Activated CD4-positive, CD25-positive, alpha-beta regulatory T cell (primary cell): ENCODE data around the gene SYT10.
"Not testable (repeated sequence)": the region's sequence is repeated elsewhere in the genome, so short reads cannot be mapped to it uniquely, and the experiment has no call there.

Experiments used
- DNase-seq, 4 experiments: peaks; one replicate each; lab custom pipeline; 2025; lab: John Stamatoyannopoulos, UW

Gene SYT10, protein sequence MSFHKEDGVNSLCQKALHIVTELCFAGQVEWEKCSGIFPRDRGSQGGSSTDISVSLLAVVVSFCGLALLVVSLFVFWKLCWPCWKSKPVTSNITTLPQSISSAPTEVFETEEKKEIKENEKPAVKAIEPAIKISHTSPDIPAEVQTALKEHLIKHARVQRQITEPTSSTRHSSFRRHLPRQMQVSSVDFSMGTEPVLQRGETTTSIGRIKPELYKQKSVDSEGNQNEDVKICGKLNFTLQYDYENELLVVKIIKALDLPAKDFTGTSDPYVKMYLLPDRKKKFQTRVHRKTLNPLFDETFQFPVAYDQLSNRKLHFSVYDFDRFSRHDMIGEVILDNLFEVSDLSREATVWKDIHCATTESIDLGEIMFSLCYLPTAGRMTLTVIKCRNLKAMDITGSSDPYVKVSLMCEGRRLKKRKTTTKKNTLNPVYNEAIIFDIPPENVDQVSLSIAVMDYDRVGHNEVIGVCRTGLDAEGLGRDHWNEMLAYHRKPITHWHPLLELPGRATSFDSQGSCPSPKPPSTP

DNA sequence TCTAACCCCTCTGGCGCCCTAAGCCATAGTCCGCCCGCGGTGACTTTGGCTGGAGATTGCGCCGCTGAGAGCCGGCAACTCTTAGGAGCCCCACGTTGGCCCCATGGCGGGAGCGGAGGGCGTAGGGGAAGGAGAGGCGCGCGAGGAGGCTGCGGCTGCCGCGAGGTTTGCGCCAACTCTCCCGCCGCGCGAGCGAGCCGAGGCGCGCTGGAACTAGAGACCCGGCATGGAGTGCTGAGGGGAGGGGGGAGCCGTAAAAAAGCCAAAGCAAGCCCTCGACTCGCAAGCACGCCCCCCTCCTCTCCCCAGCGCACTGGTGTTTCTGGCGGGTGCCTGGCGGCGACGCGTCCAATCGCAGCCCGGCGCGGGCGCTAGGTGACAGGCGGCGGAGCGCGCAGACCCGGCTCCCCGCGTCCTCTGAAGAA is at the start of gene SYT10:
SYT10 (minus strand) TSS at position 233 of the 425 bp plus-strand sequence. CDS start 297 bp downstream, outside the sequence.
- DNase-seq: no peak

DNA sequence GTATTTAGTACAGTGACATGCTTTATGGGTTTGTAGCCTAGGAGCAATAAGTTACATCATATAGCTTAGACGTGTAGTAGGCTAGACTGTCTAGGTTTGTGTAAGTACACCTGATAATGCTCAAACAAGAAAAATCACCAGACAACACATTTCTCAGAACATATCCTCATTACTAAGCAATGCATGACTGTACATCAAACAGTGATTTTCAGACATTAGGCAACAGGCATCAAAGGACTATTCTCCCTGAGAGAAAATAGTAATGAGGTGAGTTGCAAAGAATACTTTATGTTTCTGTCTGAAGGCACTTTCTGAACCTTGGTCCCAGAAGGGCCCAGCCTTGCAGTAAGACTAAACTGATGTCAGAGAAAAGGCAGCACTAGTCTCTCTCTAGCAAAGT is 48.4 kb upstream of the SYT10 start:
- no peak for DNase-seq

DNA sequence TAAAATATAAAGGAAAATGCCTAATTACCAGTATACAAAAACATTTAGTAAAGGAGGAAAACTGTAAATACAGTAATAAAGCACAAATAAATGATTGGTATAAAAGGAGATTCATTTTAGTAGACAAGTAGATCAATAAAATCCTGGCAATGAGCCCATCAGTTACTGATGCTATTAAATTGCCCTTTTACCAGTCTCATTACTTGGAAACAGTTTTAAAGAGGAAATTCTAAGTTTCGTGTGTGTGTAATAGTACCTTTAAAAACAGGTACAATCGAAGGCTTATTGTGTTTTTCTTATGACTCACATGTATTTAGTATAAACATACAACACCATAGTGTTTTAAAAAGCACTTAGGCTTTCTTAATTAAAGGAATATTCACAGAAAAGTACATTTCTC is 46.4 kb upstream of the SYT10 start:
- DNase-seq: no peak

DNA sequence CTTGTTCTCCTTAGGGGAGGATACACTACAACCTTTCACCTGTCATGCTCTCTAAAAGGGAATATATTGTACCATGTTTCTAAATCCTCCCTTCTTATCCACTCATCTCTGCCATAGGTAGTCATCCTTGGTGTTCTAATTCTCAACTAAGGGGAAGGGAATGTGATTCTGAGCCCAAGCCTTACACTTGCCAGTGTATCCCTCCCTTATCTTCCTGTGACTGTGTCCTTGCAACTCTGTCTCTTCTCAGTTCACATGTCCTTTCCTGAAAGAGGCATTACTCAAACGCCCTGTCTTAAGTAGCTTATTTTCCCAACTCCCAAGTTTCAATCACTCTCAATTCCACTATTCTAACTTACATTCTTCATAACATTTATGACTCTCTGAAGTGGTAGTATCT is 44.5 kb upstream of the SYT10 start:
- no peak for DNase-seq

DNA sequence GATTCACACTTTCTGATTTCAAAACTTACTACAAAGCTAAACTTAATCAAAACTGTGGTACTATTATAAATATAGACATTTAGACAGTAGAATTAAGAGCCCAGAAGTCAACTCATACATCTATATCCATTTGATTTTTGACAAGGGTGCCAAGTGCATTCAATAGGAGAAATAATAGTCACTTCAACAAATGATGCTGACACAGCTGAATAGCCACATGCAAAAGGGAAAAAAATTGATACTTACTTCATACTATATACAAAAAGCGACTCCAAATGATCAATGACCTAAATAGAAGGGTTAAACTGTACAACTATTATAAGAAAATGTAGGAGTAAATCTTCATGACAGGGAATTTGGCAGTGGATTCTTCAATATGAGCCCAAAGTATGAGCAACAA is 40.7 kb upstream of the SYT10 start:
- no peak for DNase-seq

DNA sequence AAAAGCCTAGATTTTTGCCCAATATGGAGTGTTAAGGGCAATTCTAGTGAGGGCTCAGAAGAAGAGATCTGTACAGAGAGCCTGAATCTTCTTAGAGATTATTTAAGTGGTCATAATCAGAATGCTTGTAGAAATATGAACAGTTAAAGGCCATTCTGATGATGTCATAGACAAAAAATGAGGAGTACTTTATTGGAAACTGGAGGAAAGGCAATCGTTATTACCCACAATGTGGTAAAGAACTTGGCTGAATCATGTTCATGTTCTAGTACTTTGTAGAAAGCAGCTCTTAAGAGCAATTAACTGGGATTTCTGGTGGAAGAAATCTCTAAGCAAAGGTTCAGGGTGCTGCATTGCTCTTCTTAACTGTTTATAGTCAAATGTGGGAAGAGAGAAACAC is 36.4 kb upstream of the SYT10 start:
- no peak for DNase-seq

DNA sequence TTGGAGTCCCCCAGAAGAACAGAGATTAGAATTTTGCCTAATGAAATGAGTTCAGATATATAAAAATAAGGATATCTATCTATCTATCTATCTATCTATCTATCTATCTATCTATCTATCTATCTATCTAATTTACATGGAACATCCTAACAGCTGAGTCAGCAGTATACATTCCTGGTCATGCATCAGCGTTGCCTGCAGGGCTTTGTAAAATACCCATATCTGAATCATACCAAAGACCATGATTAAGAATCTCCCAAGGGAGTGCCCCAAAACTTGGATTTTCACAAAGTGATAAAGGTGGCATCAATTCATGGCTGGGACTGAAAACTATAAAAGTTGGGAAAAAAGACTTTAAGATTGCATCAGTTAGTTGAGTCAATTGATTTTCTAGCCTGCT is 32.7 kb upstream of the SYT10 start:
- DNase-seq: no peak

DNA sequence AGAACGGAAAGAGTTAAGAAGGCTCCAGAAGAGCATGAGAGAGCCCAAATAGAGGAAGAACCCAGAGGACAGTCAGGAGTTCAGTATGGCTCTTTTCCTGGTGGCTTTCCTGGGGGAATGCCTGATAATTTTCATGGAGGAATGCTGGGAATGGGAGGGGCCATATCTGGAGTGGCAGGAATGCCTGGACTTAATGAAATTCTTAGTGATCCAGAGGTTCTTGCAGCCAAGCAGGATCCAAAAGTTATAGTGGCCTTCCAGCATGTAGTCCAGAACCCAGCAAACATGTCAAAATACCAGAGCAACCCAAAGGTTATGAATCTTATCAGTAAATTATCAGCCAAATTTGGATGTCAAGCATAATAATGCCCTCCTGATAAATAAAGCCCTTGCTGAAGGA is 15.5 kb upstream of the SYT10 start:
- DNase-seq: no peak

DNA sequence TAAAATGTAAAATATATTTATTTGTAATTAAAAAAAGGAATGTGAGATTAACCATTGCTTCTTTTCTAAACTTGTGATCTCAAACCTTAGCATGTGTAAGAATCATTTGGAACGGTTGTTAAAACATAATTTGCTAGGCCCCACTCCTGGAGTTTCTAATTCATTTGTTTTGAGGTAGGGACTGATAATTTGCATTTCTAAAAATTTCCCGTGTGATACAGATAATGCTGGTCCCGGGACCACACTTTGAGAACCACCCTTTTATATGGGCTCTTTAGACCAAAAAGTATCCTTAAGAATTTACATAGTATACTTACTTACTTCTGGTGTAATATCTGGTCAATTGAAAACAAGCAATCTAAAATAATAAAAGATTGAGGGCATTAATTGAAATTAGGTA is 10.9 kb upstream of the SYT10 start:
- no peak for DNase-seq

DNA sequence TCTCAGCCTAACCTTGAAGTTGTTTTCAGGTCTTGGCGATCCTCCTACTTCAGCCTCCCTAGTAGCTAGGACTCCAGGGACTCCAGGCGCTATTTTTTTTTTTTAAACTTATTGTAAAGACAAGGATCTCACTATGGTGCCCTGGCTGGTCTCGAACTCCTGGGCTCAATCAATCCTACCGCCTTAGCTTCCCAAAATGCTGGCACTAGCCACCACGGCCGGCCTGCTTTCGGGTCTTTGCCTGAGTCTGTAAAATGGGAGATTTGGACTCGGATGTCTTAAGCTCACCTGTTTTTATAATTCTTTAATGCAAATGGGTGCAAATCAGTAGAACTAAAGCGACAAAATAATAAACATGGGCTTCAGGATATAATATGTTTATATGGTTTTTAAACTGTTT is 858 bp upstream of the SYT10 start:
- no peak for DNase-seq

DNA sequence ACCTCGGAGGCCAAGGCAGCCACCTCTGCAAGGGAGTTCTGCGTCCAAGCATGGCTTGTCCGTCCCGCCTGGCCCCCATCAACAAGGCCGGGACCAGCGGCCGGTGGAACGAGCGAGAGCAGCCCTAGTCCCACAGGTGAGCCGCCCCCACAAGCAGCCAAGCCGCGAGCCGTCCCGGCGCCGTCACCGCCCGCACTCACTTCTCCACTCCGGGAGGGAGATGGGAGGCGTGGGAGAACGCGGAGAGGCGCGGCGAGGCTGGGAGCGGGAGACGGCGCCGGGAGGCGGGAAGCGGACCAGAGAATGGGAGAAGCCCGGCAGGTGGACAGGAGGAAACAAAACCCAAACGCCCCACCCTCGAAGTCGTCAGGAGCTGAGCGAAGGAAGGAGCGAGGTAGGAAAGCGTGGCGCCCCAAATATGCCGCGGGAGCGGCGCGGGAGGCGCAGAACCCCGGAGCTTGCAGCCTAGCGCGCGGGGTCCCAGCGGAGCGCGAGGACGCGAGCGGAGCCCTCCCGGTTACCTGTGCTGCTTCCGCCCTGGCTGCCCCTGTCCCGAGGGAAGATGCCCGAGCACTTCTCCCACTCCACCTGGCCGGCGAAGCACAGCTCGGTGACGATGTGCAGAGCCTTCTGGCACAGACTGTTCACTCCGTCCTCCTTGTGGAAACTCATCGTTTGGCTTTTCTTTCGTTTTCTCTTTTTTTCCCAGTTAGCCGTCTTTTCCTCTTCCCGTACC is 600 bp downstream of the SYT10 start:
- no peak for DNase-seq

DNA sequence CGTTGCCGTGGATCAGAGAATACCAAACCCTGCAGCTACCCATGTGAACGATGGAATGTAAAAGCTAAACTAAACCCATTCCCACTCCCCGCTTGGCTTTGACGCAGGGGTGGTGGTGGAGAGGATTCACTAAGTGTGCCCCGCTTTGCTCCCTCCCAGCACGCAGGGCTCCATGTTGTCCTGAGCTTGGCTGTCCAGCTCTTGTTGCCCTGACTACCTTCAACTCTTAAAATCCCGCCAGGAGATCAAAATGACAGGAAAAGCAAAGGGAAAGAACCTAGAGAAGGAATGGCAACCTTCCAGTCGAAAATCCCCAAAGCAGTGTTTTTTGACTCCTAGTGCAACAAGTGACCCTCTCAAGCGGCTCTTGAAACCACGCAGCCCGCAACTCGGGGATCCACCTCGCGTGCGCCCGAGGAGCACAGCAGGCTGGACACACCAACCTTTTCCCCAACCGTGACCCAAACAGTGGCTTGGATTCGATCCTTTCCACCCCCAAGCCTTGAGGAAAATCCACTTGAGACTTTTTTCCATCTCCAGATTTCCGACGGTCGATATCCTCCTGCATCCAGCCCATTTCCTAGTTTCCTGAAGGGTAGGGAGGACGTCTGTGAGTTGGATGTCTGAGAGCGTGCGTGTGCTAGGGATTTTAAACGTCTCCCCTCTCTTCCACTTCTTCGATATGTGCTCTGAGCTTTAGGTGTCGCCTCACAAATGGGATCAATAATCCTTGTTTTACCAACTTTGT is 1.4 kb downstream of the SYT10 start:
- DNase-seq: no peak

DNA sequence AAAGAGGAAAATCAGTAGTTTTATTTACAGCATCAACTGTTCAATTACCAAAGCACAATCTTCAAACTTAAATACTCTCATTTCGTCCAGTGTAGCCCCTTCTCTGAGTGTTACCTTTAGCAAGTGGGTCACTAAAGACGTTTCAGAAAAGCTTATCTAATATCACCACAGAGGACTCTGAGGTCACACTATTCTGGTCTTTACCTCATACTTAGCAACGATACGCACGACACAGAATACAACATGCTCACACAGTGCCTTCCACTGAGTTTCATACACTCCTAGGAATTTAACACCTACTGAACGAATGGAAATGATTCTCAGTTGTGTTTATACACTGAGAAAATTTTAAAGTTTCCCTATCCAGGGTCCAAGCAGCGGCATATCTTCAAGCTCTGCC is 2.0 kb downstream of the SYT10 start:
- DNase-seq: no peak

DNA sequence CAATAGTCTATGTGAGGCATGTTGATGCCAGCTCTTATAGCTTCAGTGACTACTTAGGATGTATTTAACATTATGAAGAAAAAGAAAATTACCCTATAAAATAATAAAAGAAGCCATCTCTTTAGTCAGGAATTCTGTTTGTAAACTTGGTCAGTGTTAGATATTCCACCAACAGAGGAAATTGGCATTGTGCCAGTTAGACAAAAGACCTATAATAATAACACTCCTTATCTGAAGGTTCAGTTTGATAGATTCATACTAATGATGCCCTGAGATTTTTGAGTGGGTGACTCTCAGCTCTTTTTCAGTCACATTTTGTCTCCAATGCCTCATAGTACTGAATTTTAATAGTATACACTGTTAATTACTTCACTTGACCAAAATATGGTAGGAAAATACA is 6.6 kb downstream of the SYT10 start:
- DNase-seq: no peak

DNA sequence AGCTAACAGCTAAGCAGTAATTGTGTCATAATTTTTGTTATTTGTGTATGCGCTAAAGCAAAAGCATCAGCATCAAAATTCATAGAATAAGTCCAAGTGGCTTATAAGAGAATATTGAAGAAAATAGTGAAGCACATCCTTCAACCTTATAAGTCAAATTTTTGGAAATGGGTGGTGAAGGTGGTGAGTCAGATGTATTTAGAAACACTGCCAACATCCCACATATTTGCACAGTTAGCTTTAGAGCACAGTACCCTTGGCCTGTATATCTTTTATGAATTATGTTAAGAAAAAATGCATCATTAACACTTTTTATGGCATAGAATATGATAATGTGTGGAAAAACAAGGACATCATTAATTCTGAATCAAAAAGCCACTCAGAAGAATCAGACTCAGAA is 8.0 kb downstream of the SYT10 start:
- no peak for DNase-seq

DNA sequence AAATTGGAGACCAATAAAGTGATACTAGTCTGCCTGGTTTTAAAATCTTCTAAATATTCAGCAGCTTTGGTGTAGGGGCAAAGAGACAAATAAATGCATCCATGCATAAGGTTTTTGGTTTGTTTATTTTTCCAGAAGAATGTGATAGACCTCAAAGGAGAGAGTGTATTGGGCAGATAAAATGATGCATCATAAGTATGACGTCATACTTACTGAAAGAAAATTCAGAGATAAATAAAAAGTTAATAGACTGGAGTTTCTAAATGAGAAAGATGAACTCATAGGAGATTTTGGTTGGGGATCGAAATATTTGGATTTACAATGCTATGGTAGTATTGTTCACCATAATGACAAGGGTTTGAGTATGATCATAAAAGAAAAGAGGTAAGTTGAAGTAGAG is 10.2 kb downstream of the SYT10 start:
- no peak for DNase-seq

DNA sequence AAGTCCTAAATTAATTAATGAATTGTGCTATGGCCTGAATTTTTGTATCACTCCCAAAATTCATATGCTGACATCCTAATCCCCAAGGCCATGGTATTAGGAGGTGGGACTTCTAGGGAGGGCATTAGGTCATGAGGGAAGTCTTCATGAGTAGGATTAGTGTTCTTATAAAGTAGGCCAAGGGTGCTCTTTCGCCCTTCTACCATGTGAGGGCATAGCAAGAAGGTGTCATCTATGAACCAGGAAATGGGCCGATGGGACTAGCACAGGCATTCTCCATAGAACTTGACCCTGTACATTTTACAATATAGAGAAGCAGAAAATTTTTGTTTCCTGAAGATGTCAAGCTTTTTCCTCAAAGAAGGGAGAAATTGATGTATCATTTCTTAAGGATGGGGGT is 12.5 kb downstream of the SYT10 start:
- DNase-seq: no peak

DNA sequence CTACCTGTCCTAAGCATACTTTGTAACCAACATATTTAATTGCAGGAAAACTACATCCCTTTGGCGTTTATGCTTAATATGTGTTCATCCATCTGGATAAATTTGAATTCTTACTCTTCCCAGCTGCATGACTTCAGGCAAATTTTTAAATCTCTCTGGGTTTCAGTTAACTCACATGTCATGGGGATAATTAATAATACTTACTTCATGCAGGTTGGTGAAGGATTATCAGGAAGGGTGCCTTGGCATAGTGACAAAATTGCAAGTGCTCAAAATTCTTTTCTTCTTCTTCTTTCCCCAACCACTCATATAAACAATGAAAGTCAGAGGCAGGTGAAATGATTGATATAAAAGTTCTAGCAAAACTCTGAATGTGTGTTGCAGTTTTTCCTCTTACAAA is 15.9 kb downstream of the SYT10 start:
- no peak for DNase-seq

DNA sequence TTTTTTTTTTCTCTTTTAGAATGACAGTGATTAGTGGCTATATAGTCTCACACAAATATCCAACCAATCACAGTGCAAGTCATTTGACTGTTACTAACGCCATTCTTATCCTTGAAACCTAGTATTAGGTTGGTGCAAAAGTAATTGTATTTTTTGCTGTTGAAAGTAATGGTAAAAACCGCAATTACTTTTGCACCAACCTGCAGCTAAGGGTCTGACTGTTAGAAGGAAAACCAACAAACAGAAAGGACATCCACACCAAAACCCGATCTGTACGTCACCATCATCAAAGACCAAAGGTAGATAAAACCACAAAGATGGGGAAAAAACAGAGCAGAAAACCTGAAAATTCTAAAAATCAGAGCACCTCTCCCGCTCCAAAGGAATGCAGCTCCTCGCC is 27.2 kb downstream of the SYT10 start:
- DNase-seq: not testable (repeated sequence)

DNA sequence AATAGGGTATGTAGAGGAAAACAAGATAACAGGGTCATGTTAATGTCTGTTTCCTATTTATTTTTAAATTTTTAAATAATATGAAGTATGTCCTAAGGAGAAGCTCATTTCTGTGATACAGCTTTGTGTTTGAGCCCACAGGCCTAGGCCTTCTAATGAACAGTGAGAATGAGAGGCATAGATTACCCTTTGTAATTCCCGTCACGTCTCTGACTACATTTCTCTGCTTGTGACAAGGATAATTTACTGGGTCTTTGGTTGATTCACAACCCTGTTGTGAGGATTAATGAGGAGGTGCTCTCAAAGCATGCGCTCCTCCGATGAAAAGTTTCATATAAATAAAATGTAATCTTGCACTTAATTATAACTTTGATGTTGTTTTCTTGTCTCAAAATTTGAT is 56.1 kb downstream of the SYT10 start:
- DNase-seq: no peak

DNA sequence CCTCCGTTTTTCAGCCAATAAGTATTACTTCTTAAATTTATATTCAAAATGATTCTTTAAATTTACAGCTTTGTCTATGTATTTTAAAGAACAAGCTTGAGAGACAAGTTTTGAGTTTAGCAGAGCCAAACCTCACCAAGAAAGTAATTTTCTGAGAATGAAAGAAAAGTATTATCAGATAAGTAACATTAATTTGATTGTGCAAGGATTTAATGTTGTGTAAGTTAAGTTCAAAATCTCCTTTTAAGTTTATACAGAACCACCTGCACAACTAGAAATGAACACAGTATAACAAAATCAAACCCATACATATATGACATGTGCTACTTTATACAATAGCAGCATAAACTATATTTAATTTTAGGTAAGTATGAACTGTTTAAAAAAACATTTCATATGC is 63.5 kb downstream of the SYT10 start:
- DNase-seq: no peak

DNA sequence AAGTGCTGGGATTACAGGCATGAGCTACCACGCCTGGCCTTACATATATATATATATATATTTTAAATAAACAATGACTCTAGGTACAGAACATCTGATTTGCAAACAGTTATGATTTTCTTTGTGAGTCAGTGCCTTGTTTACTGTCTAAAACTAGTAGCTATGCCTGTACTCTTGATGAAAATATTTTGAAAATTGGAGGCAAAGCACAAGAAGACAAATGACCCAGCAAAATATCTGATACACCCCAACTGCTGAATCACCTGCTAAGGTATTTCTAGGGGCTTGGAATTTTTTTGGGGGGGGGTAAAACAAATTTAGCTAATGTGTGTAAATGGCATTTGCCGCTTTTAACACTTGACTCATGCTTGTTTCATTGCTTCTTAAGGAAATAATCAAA is 69.3 kb downstream of the SYT10 start:
- no peak for DNase-seq

DNA sequence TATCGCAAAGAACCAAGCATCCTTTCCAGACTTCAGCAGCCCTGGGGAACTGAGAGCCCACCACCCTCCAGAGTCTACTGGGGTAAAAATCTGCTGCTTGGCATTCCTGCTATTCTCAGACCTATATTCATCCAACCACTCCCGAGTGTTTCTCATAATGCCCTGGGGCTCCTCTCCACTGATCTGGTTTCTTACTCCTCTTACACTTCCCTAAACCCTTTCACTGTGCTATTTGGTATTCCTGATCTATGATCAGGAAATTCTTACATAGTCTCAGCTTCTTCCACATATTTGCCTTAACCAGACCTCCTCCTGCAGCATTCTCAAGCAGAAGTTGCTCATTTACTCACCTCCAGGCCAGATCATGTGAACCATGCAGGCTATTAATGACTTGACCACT is 82.4 kb downstream of the SYT10 start:
- DNase-seq: no peak
